HG03469 (cell line): Measurements from ENCODE around the gene RASL11A.
"Not testable (repeated sequence)": the region's sequence is repeated elsewhere in the genome, so short reads cannot be mapped to it uniquely, and the experiment has no call there.

Experiments used
- ATAC-seq: cut with Tn5 transposase; IDR thresholded peaks from one replicate; pipeline ENCODE4 v1.9.1; 2021; ENCODE audit warnings: mild to moderate bottlenecking, moderate library complexity, moderate number of reproducible peaks; ENCODE audit not compliant: unreplicated experiment

Gene RASL11A

GRCh38 chr13:27296496-27296895, 25.9 kb downstream of the RASL11A start:
- ATAC-seq: no peak

- no peak for ATAC-seq
Measured at GRCh38 chr13:27298849-27299248, 28.2 kb downstream of the RASL11A start.

- not testable (repeated sequence) for ATAC-seq
Measured at GRCh38 chr13:27300406-27300805, 29.8 kb downstream of the RASL11A start.

- ATAC-seq: no peak
Measured at GRCh38 chr13:27300941-27301586, 30.4 kb downstream of the RASL11A start.

GRCh38 chr13:27302643-27303262, 32.1 kb downstream of the RASL11A start:
- no peak for ATAC-seq

GRCh38 chr13:27304099-27304498, 33.5 kb downstream of the RASL11A start:
- ATAC-seq: no peak

- ATAC-seq: no peak
Measured at GRCh38 chr13:27304611-27305010, 34.0 kb downstream of the RASL11A start.

- ATAC-seq: no peak
Measured at GRCh38 chr13:27306364-27306763, 35.7 kb downstream of the RASL11A start.

GRCh38 chr13:27308941-27309340, 38.3 kb downstream of the RASL11A start:
- ATAC-seq: no peak

- ATAC-seq: no peak
Measured at GRCh38 chr13:27309401-27309958, 38.9 kb downstream of the RASL11A start.

- no peak for ATAC-seq
Measured at GRCh38 chr13:27309967-27310598, 39.5 kb downstream of the RASL11A start.

GRCh38 chr13:27310946-27311345, 40.3 kb downstream of the RASL11A start:
- no peak for ATAC-seq

- ATAC-seq: no peak
Measured at GRCh38 chr13:27311518-27312210, 41.0 kb downstream of the RASL11A start.

GRCh38 chr13:27313770-27314169, 43.1 kb downstream of the RASL11A start:
- ATAC-seq: no peak

GRCh38 chr13:27319404-27319803, 48.8 kb downstream of the RASL11A start:
- ATAC-seq: no peak

- no peak for ATAC-seq
Measured at GRCh38 chr13:27321468-27322431, 51.1 kb downstream of the RASL11A start.

GRCh38 chr13:27322443-27322842, 51.8 kb downstream of the RASL11A start:
- not testable (repeated sequence) for ATAC-seq
